Hematopoietic multipotent progenitor cell treated with erythropoietin and hydrocortisone succinate and interleukin-3 and kit ligand, for 17 days (in vitro differentiated cells): ENCODE measurements around the gene PTN.
"Not testable (repeated sequence)": the region's sequence is repeated elsewhere in the genome, so short reads cannot be mapped to it uniquely, and the experiment has no call there.

Experiments used
- DNase-seq: peaks from one replicate; pipeline ENCODE4 v3.0.0-alpha.2; 2015; ENCODE audit warnings: low spot score

PTN gene

GRCh38 chr7:137266764-137267163 is 76.8 kb downstream of the PTN start:
- no peak for DNase-seq

GRCh38 chr7:137265480-137265879 is 78.1 kb downstream of the PTN start:
- DNase-seq, result not testable (repeated sequence)

GRCh38 chr7:137262599-137262998 is 80.9 kb downstream of the PTN start:
- DNase-seq, result no peak

GRCh38 chr7:137258552-137258951 is 85.0 kb downstream of the PTN start:
- DNase-seq, result no peak

- DNase-seq, result no peak
These were observed 88.8 kb downstream of the PTN start for GRCh38 chr7:137254766-137255165.

GRCh38 chr7:137245890-137246289 is 97.6 kb downstream of the PTN start:
- no peak for DNase-seq

GRCh38 chr7:137245186-137245585 is 98.3 kb downstream of the PTN start:
- DNase-seq, result no peak

- no peak for DNase-seq
These were observed 99.8 kb downstream of the PTN start for GRCh38 chr7:137243741-137244140.

GRCh38 chr7:137242616-137243015 is 100.9 kb downstream of the PTN start:
- DNase-seq, result no peak

GRCh38 chr7:137241655-137242360 is 101.7 kb downstream of the PTN start:
- no peak for DNase-seq

- not testable (repeated sequence) for DNase-seq
These were observed 104.3 kb downstream of the PTN start for GRCh38 chr7:137239186-137239585.

GRCh38 chr7:137235434-137235833 is 108.1 kb downstream of the PTN start:
- no peak for DNase-seq

- no peak for DNase-seq
These were observed 112.4 kb downstream of the PTN start for GRCh38 chr7:137231167-137231566.

- DNase-seq, result no peak
These were observed 122.1 kb downstream of the PTN start for GRCh38 chr7:137221467-137221866.

- DNase-seq, result no peak
These were observed 129.8 kb downstream of the PTN start for GRCh38 chr7:137213744-137214143.

- no peak for DNase-seq
These were observed 134.2 kb downstream of the PTN start for GRCh38 chr7:137209151-137209817.

- no peak for DNase-seq
These were observed 136.8 kb downstream of the PTN start for GRCh38 chr7:137206770-137207169.

GRCh38 chr7:137204246-137204645 is 139.3 kb downstream of the PTN start:
- DNase-seq, result no peak

GRCh38 chr7:137203351-137203750 is 140.2 kb downstream of the PTN start:
- no peak for DNase-seq

GRCh38 chr7:137196648-137197047 is 146.9 kb downstream of the PTN start:
- DNase-seq, result no peak

GRCh38 chr7:137195996-137196395 is 147.5 kb downstream of the PTN start:
- no peak for DNase-seq

GRCh38 chr7:137181619-137182018 is 161.9 kb downstream of the PTN start:
- DNase-seq, result not testable (repeated sequence)
